Fibroblast of lung (primary cell): Measurements from ENCODE around the gene TCP11L2. TPM values are rescaled to one million over a fixed set of nuclear protein-coding genes. Genes with fewer than 3 reads are reported as not detected.

Source experiments
- DNase-seq, 2 donors: peaks; one replicate each; pipeline versions ENCODE4 v3.0.0 to v3.0.0-alpha.2; 2010; ENCODE audit warnings: low read depth in 2 of 2
- H2AFZ ChIP-seq: 2 replicates; pipeline ENCODE4 v1.5.1; 2012; ENCODE audit warnings: low read length, control low read depth, inconsistent platforms
- H3K27ac ChIP-seq: 2 replicates; pipeline ENCODE4 v1.5.1; 2011; ENCODE audit warnings: low read length, control low read depth; ENCODE audit not compliant: insufficient read depth
- H3K27me3 ChIP-seq: 2 replicates; pipeline ENCODE4 v1.5.1; 2011; ENCODE audit warnings: mild to moderate bottlenecking, low read length; ENCODE audit not compliant: control insufficient read depth, insufficient read depth
- H3K36me3 ChIP-seq: 2 replicates; pipeline ENCODE4 v1.5.1; 2011; ENCODE audit warnings: low read length; ENCODE audit not compliant: control insufficient read depth, insufficient read depth
- H3K4me1 ChIP-seq: 2 replicates; pipeline ENCODE4 v1.5.1; 2011; ENCODE audit warnings: low read length; ENCODE audit not compliant: control insufficient read depth, insufficient read depth; ENCODE audit errors: extremely low read depth
- H3K4me2 ChIP-seq: 2 replicates; pipeline ENCODE4 v1.5.1; 2011; ENCODE audit warnings: low read length, control low read depth; ENCODE audit not compliant: insufficient read depth; ENCODE audit errors: extremely low read depth
- H3K4me3 ChIP-seq, 4 experiments: fragments of 200-600 bp in 1 of 4; sonication (generic) in 1 of 4; replicated peaks in 1 of 4; 2 replicates each; pipeline ENCODE4 v1.5.1; 2011 to 2016; ENCODE audit warnings: low read length in 4 of 4, low read depth in 3 of 4, mild to moderate bottlenecking in 3 of 4, control low read depth in 2 of 4, inconsistent platforms in 1 of 4, mixed read lengths in 1 of 4; ENCODE audit not compliant: insufficient read depth in 1 of 4; ENCODE audit errors: control extremely low read depth in 1 of 4
- H3K79me2 ChIP-seq: 2 replicates; pipeline ENCODE4 v1.5.1; 2012; ENCODE audit warnings: mild to moderate bottlenecking, low read length, inconsistent platforms; ENCODE audit not compliant: control insufficient read depth, insufficient read depth
- H3K9ac ChIP-seq: 2 replicates; pipeline ENCODE4 v1.5.1; 2011; ENCODE audit warnings: mild to moderate bottlenecking, low read length, control low read depth; ENCODE audit not compliant: insufficient read depth
- H3K9me3 ChIP-seq: 2 replicates; pipeline ENCODE4 v1.5.1; 2012; ENCODE audit warnings: low read depth, low read length; ENCODE audit not compliant: control insufficient read depth, insufficient read depth
- H4K20me1 ChIP-seq: 2 replicates; pipeline ENCODE4 v1.5.1; 2011; ENCODE audit warnings: low read length; ENCODE audit not compliant: control insufficient read depth, insufficient read depth; ENCODE audit errors: extremely low read depth
- EZH2 ChIP-seq: IDR thresholded peaks from 2 replicates; pipeline ENCODE4 v1.5.1; 2012; ENCODE audit warnings: low read length, control low read depth, mild to moderate bottlenecking; ENCODE audit errors: missing control alignments
- polyA plus RNA-seq, 2 donors: library from polyadenylated mRNA; depleted of rRNA in 1 of 2; stranded (reverse) in 1 of 2; unstranded in 1 of 2; fragments of >200 nt; gene quantifications; 2 replicates each; pipeline ENCODE4 v1.2.1, GENCODE V29; 2011 to 2012; ENCODE audit warnings: missing spikeins in 1 of 2
- total RNA-seq: library from RNA; depleted of rRNA; stranded (reverse); fragments of >200 nt; gene quantifications from 2 replicates; pipeline ENCODE4 v1.2.1, GENCODE V29; 2014
- TF ChIP-seq, protein P1 (sequence below), 2 donors: IDR thresholded peaks in 1 of 2; conservative IDR thresholded peaks in 1 of 2; 1 replicate in 1 of 2; 2 replicates in 1 of 2; pipeline ENCODE4 v1.5.1; 2011 to 2012; ENCODE audit warnings: low read length in 2 of 2, control low read depth in 1 of 2, inconsistent platforms in 1 of 2, low read depth in 1 of 2, mild to moderate bottlenecking in 1 of 2

The TCP11L2 gene
- total and polyA plus RNA-seq, 2 donors (not counting 1 experiment from before 2014, with no cell fraction given), result 23.6 to 82.6 TPM

DNA sequence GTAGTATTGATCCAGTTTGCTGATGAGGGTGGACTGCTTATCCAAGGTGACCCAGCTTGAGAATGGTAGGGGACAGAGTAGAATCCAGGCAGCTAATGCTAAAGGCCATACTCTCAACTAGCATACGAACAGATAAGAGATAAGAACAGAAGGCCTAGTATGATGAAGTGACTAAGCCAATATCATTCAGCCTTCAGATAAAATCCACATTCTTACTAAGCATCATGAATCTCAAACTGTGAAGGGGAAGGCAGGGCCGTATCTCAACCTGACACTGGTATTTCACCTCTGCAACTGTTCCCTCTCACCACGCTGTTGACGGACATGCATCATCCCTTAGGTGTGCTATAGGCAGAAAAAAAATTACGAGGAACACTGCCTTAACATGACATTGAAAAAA, 46.6 kb upstream of the TCP11L2 start:
- no peaks in the 10 kb centered on the region for H3K27me3 ChIP-seq
- no peak for TF ChIP-seq EZH2
- TF ChIP-seq, protein P1, sequence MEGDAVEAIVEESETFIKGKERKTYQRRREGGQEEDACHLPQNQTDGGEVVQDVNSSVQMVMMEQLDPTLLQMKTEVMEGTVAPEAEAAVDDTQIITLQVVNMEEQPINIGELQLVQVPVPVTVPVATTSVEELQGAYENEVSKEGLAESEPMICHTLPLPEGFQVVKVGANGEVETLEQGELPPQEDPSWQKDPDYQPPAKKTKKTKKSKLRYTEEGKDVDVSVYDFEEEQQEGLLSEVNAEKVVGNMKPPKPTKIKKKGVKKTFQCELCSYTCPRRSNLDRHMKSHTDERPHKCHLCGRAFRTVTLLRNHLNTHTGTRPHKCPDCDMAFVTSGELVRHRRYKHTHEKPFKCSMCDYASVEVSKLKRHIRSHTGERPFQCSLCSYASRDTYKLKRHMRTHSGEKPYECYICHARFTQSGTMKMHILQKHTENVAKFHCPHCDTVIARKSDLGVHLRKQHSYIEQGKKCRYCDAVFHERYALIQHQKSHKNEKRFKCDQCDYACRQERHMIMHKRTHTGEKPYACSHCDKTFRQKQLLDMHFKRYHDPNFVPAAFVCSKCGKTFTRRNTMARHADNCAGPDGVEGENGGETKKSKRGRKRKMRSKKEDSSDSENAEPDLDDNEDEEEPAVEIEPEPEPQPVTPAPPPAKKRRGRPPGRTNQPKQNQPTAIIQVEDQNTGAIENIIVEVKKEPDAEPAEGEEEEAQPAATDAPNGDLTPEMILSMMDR (conservative IDR thresholded peaks at IDR 0.05 in 1 of 2, IDR thresholded peaks at IDR 0.05 in 1 of 2; ENCODE audit: low read depth in 1 of 2, low read length in 2 of 2), result no peak
- H3K27ac ChIP-seq, result no peak overlapping the region
- H3K36me3 ChIP-seq, result no peaks in the 10 kb centered on the region
- no peaks in the 10 kb centered on the region for H3K9me3 ChIP-seq
- H3K4me2 ChIP-seq, result no peak overlapping the region
- H2AFZ ChIP-seq, result no peak overlapping the region
- H3K79me2 ChIP-seq, result no peaks in the 10 kb centered on the region
- no peak for DNase-seq
- H3K4me3 ChIP-seq, result no peak overlapping the region
- no peaks in the 10 kb centered on the region for H3K4me1 ChIP-seq
- H3K9ac ChIP-seq, result no peak overlapping the region
- H4K20me1 ChIP-seq, result no peaks in the 10 kb centered on the region

DNA sequence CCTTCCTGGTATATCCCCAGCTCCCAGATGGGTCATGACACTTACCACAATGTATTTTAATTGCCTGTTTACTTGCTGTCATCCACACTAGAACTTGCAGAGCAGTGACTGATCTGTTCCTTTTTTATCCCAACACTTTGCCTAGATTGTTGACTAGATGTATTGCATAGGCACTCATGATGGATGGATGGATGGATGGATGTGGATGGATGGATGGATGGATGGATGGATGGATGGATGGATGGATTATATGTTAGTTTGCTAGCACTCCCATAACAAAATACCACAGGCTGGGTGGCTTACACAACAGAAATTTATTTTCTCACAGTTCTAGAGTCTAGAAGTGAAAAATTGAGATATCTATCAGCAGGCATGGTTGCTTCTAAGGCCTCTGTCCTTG, 46.0 kb upstream of the TCP11L2 start:
- H3K4me3 ChIP-seq, result no peak overlapping the region
- no peaks in the 10 kb centered on the region for H3K4me1 ChIP-seq
- H3K27ac ChIP-seq, result no peak overlapping the region
- no peaks in the 10 kb centered on the region for H3K36me3 ChIP-seq
- no peak for DNase-seq
- TF ChIP-seq, protein P1 (conservative IDR thresholded peaks at IDR 0.05 in 1 of 2, IDR thresholded peaks at IDR 0.05 in 1 of 2; ENCODE audit: low read depth in 1 of 2, low read length in 2 of 2), result no peak
- no peak for TF ChIP-seq EZH2
- H3K27me3 ChIP-seq, result no peaks in the 10 kb centered on the region
- no peaks in the 10 kb centered on the region for H3K79me2 ChIP-seq
- no peak overlapping the region for H3K4me2 ChIP-seq
- H2AFZ ChIP-seq, result no peak overlapping the region
- no peaks in the 10 kb centered on the region for H3K9me3 ChIP-seq
- no peaks in the 10 kb centered on the region for H4K20me1 ChIP-seq
- no peak overlapping the region for H3K9ac ChIP-seq

DNA sequence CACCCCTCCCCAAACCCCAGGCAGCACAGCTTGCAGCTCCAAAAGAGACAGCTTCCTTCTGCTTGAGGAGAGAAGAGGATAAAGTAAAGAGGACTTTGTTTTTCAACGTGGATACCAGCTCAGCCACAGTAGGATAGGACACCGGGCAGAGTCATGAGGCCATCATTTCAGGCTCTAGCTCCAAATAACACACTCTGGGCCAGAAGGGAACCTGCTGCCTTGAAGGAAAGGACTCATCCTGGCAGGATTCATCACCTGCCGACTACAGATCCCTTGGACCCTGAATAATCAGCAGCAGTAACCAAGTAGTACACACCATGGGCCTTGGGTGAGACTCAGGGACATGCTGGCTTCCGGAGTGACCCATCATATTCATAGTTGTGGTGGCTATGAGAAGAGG, 44.3 kb upstream of the TCP11L2 start:
- Histone ChIP-seq H3K4me2 (no peak overlapping the region), H2AFZ (no peak overlapping the region), H3K9me3 (no peaks in the 10 kb centered on the region), H3K27me3 (no peaks in the 10 kb centered on the region), H3K27ac (no peak overlapping the region), H3K79me2 (no peaks in the 10 kb centered on the region), H3K4me3 (no peak overlapping the region), H3K4me1 (no peaks in the 10 kb centered on the region), H3K36me3 (no peaks in the 10 kb centered on the region), H4K20me1 (no peaks in the 10 kb centered on the region), H3K9ac (no peak overlapping the region)
- TF ChIP-seq, protein P1 (conservative IDR thresholded peaks at IDR 0.05 in 1 of 2, IDR thresholded peaks at IDR 0.05 in 1 of 2; ENCODE audit: low read depth in 1 of 2, low read length in 2 of 2), result no peak
- TF ChIP-seq EZH2, result no peak
- no peak for DNase-seq
